SK-N-MC (cell line): Measurements from ENCODE around the gene GRK6.

Experiments used
- FOXP2 ChIP-seq: optimal IDR thresholded peaks from 2 replicates; pipeline ENCODE3; 2011; ENCODE audit warnings: mild to moderate bottlenecking, moderate library complexity; ENCODE audit not compliant: insufficient read depth; ENCODE audit errors: extremely low read length, control extremely low read depth
- POLR2AphosphoS5 ChIP-seq: IDR thresholded peaks from 2 replicates; pipeline ENCODE4 v1.6.1; 2012; ENCODE audit warnings: mild to moderate bottlenecking, low read depth, low read length, borderline replicate concordance

DNA sequence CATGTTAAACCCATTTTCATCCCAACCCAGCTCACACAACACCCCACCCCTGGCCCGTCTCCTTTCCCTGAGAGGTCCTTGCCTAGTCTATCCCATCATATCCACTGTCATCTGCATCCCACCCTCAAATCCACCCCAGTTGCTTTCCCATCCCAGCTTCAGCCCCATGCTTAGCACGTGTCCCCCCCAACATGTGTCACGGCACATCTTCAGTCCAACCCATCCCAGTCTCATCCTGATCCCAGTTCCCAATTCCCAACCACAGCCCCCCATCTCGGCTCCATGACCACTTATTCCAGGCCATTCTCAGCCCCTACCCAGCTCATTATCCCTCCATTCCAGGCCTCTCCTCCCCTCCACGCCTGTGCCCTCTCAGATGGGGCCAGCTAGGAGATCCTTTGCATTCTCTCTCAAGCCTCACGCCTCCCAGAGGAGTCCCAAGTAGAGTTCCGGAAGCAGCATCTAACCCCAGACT is 47.6 kb downstream of the GRK6 start:
- no peak; the same call in 1 of the 2 replicates for TF ChIP-seq POLR2AphosphoS5
- no peak for TF ChIP-seq FOXP2
